SK-N-SH (cell line): ENCODE data around the gene JMJD1C. TPM values are rescaled to one million over a fixed set of nuclear protein-coding genes. Genes with fewer than 3 reads are reported as not detected.

Experiments used
- CTCF ChIA-PET: fragments of 300-600, 350-600 bp; formaldehyde crosslinking; extraction: SDS; loops from one replicate; lab custom pipeline; 2021; lab: Yijun Ruan, JAX
- POLR2A ChIA-PET: fragments of 350-600 bp; sonication (Branson Sonifier 250); formaldehyde crosslinking; extraction: SDS; loops from one replicate; lab custom pipeline; 2020; ENCODE audit warnings: antibody characterized with exemption, inconsistent platforms; lab: Yijun Ruan, JAX
- DNase-seq: peaks from one replicate; pipeline ENCODE4 v3.0.0; 2012
- H2AFZ ChIP-seq: fragments of 200-600 bp; sonication (generic); 2 replicates; pipeline ENCODE4 v1.8.1; 2016; ENCODE audit warnings: antibody characterized with exemption, mild to moderate bottlenecking, low read depth
- H3F3A ChIP-seq: fragments of 200-600 bp; sonication (generic); replicated peaks from 2 replicates; pipeline ENCODE3; 2016; ENCODE audit warnings: antibody characterized with exemption, mild to moderate bottlenecking; ENCODE audit not compliant: insufficient read depth
- H3K27ac ChIP-seq, 2 experiments: fragments of 200-500 bp in 1 of 2; fragments of 200-600 bp in 1 of 2; sonication (Bioruptor generic) in 1 of 2; sonication (generic), shearing (Covaris generic) in 1 of 2; 2 replicates each; pipeline versions ENCODE4 v1.5.1 to v1.6.1; 2014 to 2016; ENCODE audit warnings: low read depth in 2 of 2, inconsistent platforms in 1 of 2, low read length in 1 of 2, mild to moderate bottlenecking in 1 of 2, mixed read lengths in 1 of 2
- H3K27me3 ChIP-seq: fragments of 200-600 bp; sonication (generic), shearing (Covaris generic); 2 replicates; pipeline ENCODE4 v1.6.1; 2016; ENCODE audit warnings: mixed run types; ENCODE audit not compliant: insufficient read depth
- H3K36me3 ChIP-seq, 2 experiments: fragments of 200-500 bp in 1 of 2; fragments of 200-600 bp in 1 of 2; sonication (Bioruptor generic) in 1 of 2; sonication (generic) in 1 of 2; replicated peaks in 1 of 2; 2 replicates each; pipeline versions ENCODE3 to v1.5.1; 2014 to 2016; ENCODE audit warnings: low read length in 1 of 2, mild to moderate bottlenecking in 1 of 2; ENCODE audit not compliant: insufficient read depth in 2 of 2, control insufficient read depth in 1 of 2
- H3K4me1 ChIP-seq, 2 experiments: fragments of 200-500 bp in 1 of 2; fragments of 200-600 bp in 1 of 2; sonication (Bioruptor generic) in 1 of 2; sonication (generic), shearing (Covaris generic) in 1 of 2; 2 replicates each; pipeline versions ENCODE4 v1.5.1 to v1.6.1; 2014 to 2016; ENCODE audit warnings: low read depth in 1 of 2, low read length in 1 of 2, mixed run types in 1 of 2; ENCODE audit not compliant: insufficient read depth in 2 of 2, control insufficient read depth in 1 of 2
- H3K4me2 ChIP-seq: fragments of 200-600 bp; sonication (generic), shearing (Covaris generic); 2 replicates; pipeline ENCODE4 v1.6.1; 2017; ENCODE audit warnings: mixed run types
- H3K4me3 ChIP-seq, 2 experiments: fragments of 200-500 bp in 1 of 2; fragments of 200-600 bp in 1 of 2; sonication (Bioruptor generic) in 1 of 2; sonication (generic), shearing (Covaris generic) in 1 of 2; 2 replicates each; pipeline versions ENCODE4 v1.5.1 to v1.8.1; 2014 to 2016; ENCODE audit warnings: low read depth in 2 of 2, inconsistent platforms in 1 of 2, low read length in 1 of 2, mild to moderate bottlenecking in 1 of 2, mixed read lengths in 1 of 2, moderate library complexity in 1 of 2
- H3K79me2 ChIP-seq: fragments of 200-600 bp; sonication (generic); 2 replicates; pipeline ENCODE4 v1.8.1; 2017; ENCODE audit warnings: mild to moderate bottlenecking; ENCODE audit not compliant: insufficient read depth
- H3K9ac ChIP-seq: fragments of 200-600 bp; sonication (generic); 2 replicates; pipeline ENCODE4 v1.6.1; 2017; ENCODE audit warnings: mixed run types
- H3K9me2 ChIP-seq: fragments of 200-600 bp; sonication (generic); 2 replicates; pipeline ENCODE4 v1.6.1; 2017; ENCODE audit warnings: mixed run types
- H3K9me3 ChIP-seq: fragments of 200-600 bp; sonication (generic); 2 replicates; pipeline ENCODE4 v1.6.1; 2017; ENCODE audit warnings: mixed run types, mild to moderate bottlenecking, moderate library complexity
- H4K20me1 ChIP-seq: fragments of 200-600 bp; sonication (generic); 2 replicates; pipeline ENCODE4 v1.6.1; 2017; ENCODE audit warnings: mild to moderate bottlenecking, mixed run types; ENCODE audit not compliant: insufficient read depth
- CHD2 ChIP-seq: fragments of 150-350 bp; IDR thresholded peaks from 2 replicates; pipeline ENCODE4 v1.6.1; 2018; ENCODE audit warnings: low read length; ENCODE audit not compliant: partially characterized antibody
- ELF1 ChIP-seq: IDR thresholded peaks from 2 replicates; pipeline ENCODE4 v1.4.0; 2012
- EP300 ChIP-seq, 2 experiments: IDR thresholded peaks; 2 replicates each; pipeline versions ENCODE4 v1.4.0 to v1.6.1; 2012; ENCODE audit warnings: borderline replicate concordance in 1 of 2, low read depth in 1 of 2, low read length in 1 of 2
- EZH2phosphoT487 ChIP-seq: fragments of 200-600 bp; sonication (generic); IDR thresholded peaks from 2 replicates; pipeline ENCODE4 v1.6.1; 2017; ENCODE audit warnings: low read depth, mixed run types, mild to moderate bottlenecking, antibody characterized with exemption, moderate library complexity, borderline replicate concordance
- FOXJ3 ChIP-seq: sonication (generic); formaldehyde crosslinking; IDR thresholded peaks from 2 replicates; pipeline ENCODE4 v1.5.1; 2020; ENCODE audit warnings: mild to moderate bottlenecking, missing genetic modification reagents
- MAX ChIP-seq: IDR thresholded peaks from 2 replicates; pipeline ENCODE4 v1.4.0; 2012; ENCODE audit warnings: low read depth
- MEF2A ChIP-seq: IDR thresholded peaks from 2 replicates; pipeline ENCODE4 v1.4.0; 2012; ENCODE audit warnings: low read depth, borderline replicate concordance
- MXI1 ChIP-seq: IDR thresholded peaks from 2 replicates; pipeline ENCODE4 v1.6.1; 2012; ENCODE audit warnings: mild to moderate bottlenecking, low read depth, low read length, improper control_type of control experiment
- NRF1 ChIP-seq: IDR thresholded peaks from 2 replicates; pipeline ENCODE4 v1.6.1; 2012; ENCODE audit warnings: low read depth, mild to moderate bottlenecking, low read length
- PBX3 ChIP-seq: IDR thresholded peaks from 2 replicates; pipeline ENCODE4; 2012
- RCOR1 ChIP-seq: fragments of 150-350 bp; IDR thresholded peaks from 2 replicates; pipeline ENCODE4 v1.6.1; 2017; ENCODE audit warnings: antibody characterized with exemption, low read length
- RFX5 ChIP-seq: IDR thresholded peaks from 2 replicates; pipeline ENCODE4 v1.6.1; 2012; ENCODE audit warnings: mild to moderate bottlenecking, improper control_type of control experiment, low read length
- SMC3 ChIP-seq: IDR thresholded peaks from 2 replicates; pipeline ENCODE4 v1.6.1; 2012; ENCODE audit warnings: low read depth, low read length, improper control_type of control experiment
- TAF1 ChIP-seq: IDR thresholded peaks from 2 replicates; pipeline ENCODE4 v1.6.1; 2012; ENCODE audit warnings: low read depth, mild to moderate bottlenecking, low read length, moderate library complexity, borderline replicate concordance
- TCF12 ChIP-seq: IDR thresholded peaks from 2 replicates; pipeline ENCODE4 v1.4.0; 2012
- TEAD4 ChIP-seq: IDR thresholded peaks from 2 replicates; pipeline ENCODE4 v1.4.0; 2012; ENCODE audit warnings: mild to moderate bottlenecking, borderline replicate concordance; ENCODE audit not compliant: insufficient read depth
- USF2 ChIP-seq: fragments of 150-350 bp; IDR thresholded peaks from 2 replicates; pipeline ENCODE4 v1.6.1; 2017; ENCODE audit warnings: antibody characterized with exemption, low read length, low read depth, borderline replicate concordance
- YY1 ChIP-seq: IDR thresholded peaks from 2 replicates; pipeline ENCODE4 v1.4.0; 2012; ENCODE audit warnings: low read depth, mild to moderate bottlenecking
- WGBS: methylation state at CpG from one replicate; pipeline ENCODE4 v1.1.6; 2017; ENCODE audit warnings: low lambda C conversion rate; 5-methylcytosine and 5-hydroxymethylcytosine counted together
- polyA plus RNA-seq, 3 experiments: library from polyadenylated mRNA; depleted of rRNA; stranded (reverse); fragments of >200 nt; gene quantifications; 2 replicates each; pipeline ENCODE4 v1.2.3, GENCODE V29; 2012

JMJD1C gene
- polyA plus RNA-seq, 1 of the 3 experiments (the other 2 are of a cell fraction) = 11.7 TPM

- peaks cover 32% of the 10 kb centered on the region for H4K20me1 ChIP-seq
- WGBS = 58% methylated on average over 2 of the region's 2 CpGs
- no peaks in the 10 kb centered on the region for H3K9me3 ChIP-seq
- H3K9ac ChIP-seq = no peak overlapping the region
- peaks cover 100% of the 10 kb centered on the region for H3K79me2 ChIP-seq
- H3K4me3 ChIP-seq = no peak overlapping the region
- H3F3A ChIP-seq = peaks cover 11% of the 10 kb centered on the region
- H3K4me2 ChIP-seq = 0 out of 2 replicates have a peak overlapping the region, but pooled peaks have one; percentile 1
- peaks cover 0 to 14% of the 10 kb centered on the region in 2 experiments for H3K36me3 ChIP-seq
- peak; percentile 16; the same call in 1 of the 2 replicates for TF ChIP-seq TCF12
- no peak for TF ChIP-seq SMC3
- TF ChIP-seq, all 33 proteins: peak for 1
- Histone ChIP-seq H3K27ac (peak overlapping the region; percentile 2 to 92; a peak in 2 of 4 replicates), H3K27me3 (no peaks in the 10 kb centered on the region), H3K9me2 (no peaks in the 10 kb centered on the region), H2AFZ (no peak overlapping the region), H3K4me1 (peaks cover 0 to 39% of the 10 kb centered on the region in 2 experiments)
- ChIA-PET POLR2A (no interaction called here), CTCF (no interaction called here)
- DNase-seq = no peak
Observed at GRCh38 chr10:63429281-63429680, 36.5 kb downstream of the JMJD1C start.

- ChIA-PET CTCF (no interaction called here), POLR2A (no interaction called here)
- Histone ChIP-seq H3K4me2 (no peak overlapping the region), H3K27ac (no peak overlapping the region), H3F3A (peaks cover 20% of the 10 kb centered on the region), H2AFZ (no peak overlapping the region), H4K20me1 (peaks cover 32% of the 10 kb centered on the region), H3K4me3 (no peak overlapping the region), H3K36me3 (peaks cover 0 to 16% of the 10 kb centered on the region in 2 experiments), H3K9ac (no peak overlapping the region), H3K9me2 (no peaks in the 10 kb centered on the region), H3K79me2 (peaks cover 99% of the 10 kb centered on the region), H3K9me3 (no peaks in the 10 kb centered on the region), H3K4me1 (peaks cover 0 to 32% of the 10 kb centered on the region in 2 experiments), H3K27me3 (no peaks in the 10 kb centered on the region)
- DNase-seq = no peak
- TF ChIP-seq TAF1 (no peak), MAX (no peak), NRF1 (no peak), RCOR1 (no peak), PBX3 (no peak), EP300 (IDR thresholded peaks at IDR 0.05; ENCODE audit: borderline replicate concordance in 1 of 2, low read depth in 1 of 2, low read length in 1 of 2) (no peak)
- 97% methylated on average over 14 of the region's 19 CpGs for WGBS
Observed at GRCh38 chr10:63427013-63427412, 38.8 kb downstream of the JMJD1C start.

GRCh38 chr10:63425512-63425911, 40.3 kb downstream of the JMJD1C start:
- Histone ChIP-seq H3K27me3 (no peaks in the 10 kb centered on the region), H3K4me3 (no peak overlapping the region), H3K27ac (no peak overlapping the region), H3K9me2 (no peaks in the 10 kb centered on the region), H3K79me2 (peaks cover 99% of the 10 kb centered on the region), H3K9ac (no peak overlapping the region), H4K20me1 (peaks cover 29% of the 10 kb centered on the region), H3K36me3 (peaks cover 0 to 10% of the 10 kb centered on the region in 2 experiments), H3K4me2 (no peak overlapping the region), H3K4me1 (peaks cover 0 to 17% of the 10 kb centered on the region in 2 experiments; a peak in 3 of 4 replicates), H3K9me3 (no peaks in the 10 kb centered on the region), H3F3A (peaks cover 20% of the 10 kb centered on the region), H2AFZ (no peak overlapping the region)
- ChIA-PET POLR2A (no interaction called here), CTCF (no interaction called here)
- 100% methylated on average over 5 of the region's 5 CpGs for WGBS
- no peak for DNase-seq
- TF ChIP-seq RCOR1 (no peak), EZH2phosphoT487 (no peak), TEAD4 (no peak), ELF1 (no peak), MXI1 (no peak), FOXJ3 (CRISPR knock-in tag) (no peak), YY1 (no peak), NRF1 (no peak), MAX (no peak), USF2 (no peak), CHD2 (no peak), TAF1 (no peak), RFX5 (no peak), MEF2A (no peak), TCF12 (no peak)
